GM19025 (cell line): ENCODE data around the gene COX6B1.
"Not testable (repeated sequence)": the region's sequence is repeated elsewhere in the genome, so short reads cannot be mapped to it uniquely, and the experiment has no call there.

Experiments used
- ATAC-seq: cut with Tn5 transposase; IDR thresholded peaks from one replicate; pipeline ENCODE4 v1.9.1; 2021; ENCODE audit warnings: mild to moderate bottlenecking, low read depth, moderate library complexity; ENCODE audit not compliant: unreplicated experiment

COX6B1 gene

GRCh38 chr19:35648017-35648961 is at the start of gene COX6B1:
TSS of gene COX6B1 (plus strand) at chr19:35648323. CDS start at chr19:35651244, 2,921 bp downstream.
- ATAC-seq: peak; percentile 47

GRCh38 chr19:35601971-35602370 is 46.2 kb upstream of the COX6B1 start:
- no peak for ATAC-seq

DNA sequence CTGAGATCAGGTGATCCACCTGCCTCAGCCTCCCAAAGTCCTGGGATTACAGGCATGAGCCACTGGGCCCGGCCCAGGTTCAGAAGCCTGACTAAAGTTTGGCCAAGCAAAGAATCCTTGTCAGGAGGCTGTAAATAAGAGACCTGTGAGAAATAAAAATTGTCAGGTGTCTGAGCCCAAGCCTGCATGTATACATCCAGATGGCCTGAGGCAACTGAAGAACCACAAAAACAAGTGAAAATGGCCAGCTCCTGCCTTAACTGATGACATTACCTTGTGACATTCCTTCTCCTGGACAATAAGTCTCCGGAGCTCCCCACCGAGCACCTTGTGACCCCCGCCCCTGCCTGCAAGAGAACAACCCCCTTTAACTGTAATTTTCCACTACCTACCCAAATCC is 43.7 kb upstream of the COX6B1 start:
- ATAC-seq: not testable (repeated sequence)

DNA sequence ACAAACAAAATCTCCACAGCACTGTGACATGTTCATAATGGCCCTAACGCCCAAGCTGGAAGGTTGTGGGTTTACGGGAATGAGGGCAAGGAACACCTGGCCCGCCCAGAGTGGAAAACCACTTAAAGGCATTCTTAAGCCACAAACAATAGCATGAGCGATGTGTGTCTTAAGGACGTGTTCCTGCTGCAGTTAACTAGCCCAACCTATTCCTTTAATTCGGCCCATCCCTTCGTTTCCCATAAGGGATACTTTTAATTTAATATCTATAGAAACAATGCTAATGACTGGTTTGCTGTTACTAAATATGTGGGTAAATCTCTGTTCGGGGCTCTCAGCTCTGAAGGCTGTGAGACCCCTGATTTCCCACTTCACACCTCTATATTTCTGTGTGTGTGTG is 41.0 kb upstream of the COX6B1 start:
- not testable (repeated sequence) for ATAC-seq

DNA sequence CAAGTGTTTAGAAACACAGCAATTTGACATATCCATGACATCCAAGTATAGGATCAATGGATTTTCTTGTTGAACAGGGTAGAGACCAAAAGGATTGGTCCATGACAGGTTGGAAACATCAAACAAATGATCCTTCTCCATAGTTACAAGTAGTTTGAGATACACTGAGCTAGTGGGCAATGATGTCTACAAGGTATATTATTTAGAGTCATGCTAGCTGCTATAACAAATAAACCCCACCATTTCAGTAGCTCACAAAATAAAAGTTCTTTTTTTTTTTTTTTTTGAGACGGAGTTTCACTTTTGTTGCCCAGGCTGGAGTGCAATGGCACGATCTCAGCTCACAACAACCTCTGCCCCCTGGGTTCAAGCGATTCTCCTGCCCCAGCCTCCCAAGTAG is 40.5 kb upstream of the COX6B1 start:
- no peak for ATAC-seq

- ATAC-seq: no peak
Measured at GRCh38 chr19:35608251-35608650, 39.9 kb upstream of the COX6B1 start.

- ATAC-seq: no peak
Measured at GRCh38 chr19:35609851-35610353, 38.2 kb upstream of the COX6B1 start.

GRCh38 chr19:35612224-35612558 is 35.9 kb upstream of the COX6B1 start:
- ATAC-seq: no peak

DNA sequence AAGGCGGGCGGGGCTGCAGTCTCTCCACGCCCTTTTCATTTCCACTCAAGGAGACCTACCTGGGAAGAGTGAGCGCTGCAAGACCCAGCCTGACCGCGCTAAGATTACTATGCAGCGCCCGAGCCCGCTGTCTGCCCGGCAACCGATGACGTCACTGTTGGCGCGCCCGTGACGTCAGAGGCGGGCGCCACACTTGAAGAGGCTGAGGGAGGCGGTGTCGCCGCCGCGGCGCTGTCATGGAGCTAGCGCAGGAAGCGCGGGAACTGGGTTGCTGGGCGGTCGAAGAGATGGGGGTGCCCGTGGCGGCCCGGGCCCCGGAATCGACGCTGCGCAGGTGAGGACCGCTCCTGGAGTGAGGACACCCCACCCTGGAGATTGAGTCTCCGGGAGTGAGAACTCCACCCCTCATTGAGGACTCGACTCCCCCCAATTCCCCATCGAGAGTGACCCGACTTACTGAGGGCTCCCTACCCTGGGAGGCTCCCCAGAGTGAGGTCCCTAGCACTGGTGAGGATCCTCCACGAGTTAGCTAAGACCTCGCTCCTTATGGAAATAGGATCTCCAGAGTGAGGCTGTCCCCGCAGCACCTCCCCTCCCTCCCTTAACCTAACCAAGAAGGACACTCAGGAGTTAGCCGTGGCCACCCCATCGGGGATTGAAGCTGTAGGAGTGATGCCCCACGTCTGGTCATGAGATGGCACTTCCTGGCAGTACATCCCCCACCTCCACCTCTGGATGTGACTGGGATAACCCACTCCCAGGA is 35.4 kb upstream of the COX6B1 start, which contains the start of gene HAUS5:
Gene HAUS5, plus strand, starts transcription at position 177 of the 763 bp plus-strand sequence. Its CDS starts 60 bp downstream, at position 237.
- peak; percentile 85 for ATAC-seq

GRCh38 chr19:35613574-35613973 is 34.5 kb upstream of the COX6B1 start:
- ATAC-seq: no peak

- no peak for ATAC-seq
Measured at GRCh38 chr19:35615036-35615435, 33.1 kb upstream of the COX6B1 start.

DNA sequence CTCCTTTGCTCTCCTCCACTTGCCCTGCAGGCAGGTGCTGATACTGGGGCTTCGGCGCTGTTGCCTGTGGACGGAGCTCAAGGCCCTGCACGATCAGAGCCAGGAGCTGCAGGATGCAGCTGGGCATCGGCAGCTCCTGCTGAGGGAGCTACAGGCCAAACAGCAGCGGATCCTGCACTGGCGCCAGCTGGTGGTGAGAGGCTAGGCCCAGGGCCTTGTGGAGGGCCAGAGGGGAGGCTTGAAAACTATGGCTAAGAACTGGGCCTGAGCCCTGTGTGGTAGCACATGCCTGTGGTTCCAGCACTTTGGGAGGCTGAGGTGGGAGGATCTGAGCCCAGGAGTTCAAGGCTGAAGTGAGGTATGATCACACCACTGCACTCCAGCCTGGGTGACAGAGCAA is 29.3 kb upstream of the COX6B1 start:
- ATAC-seq: no peak

DNA sequence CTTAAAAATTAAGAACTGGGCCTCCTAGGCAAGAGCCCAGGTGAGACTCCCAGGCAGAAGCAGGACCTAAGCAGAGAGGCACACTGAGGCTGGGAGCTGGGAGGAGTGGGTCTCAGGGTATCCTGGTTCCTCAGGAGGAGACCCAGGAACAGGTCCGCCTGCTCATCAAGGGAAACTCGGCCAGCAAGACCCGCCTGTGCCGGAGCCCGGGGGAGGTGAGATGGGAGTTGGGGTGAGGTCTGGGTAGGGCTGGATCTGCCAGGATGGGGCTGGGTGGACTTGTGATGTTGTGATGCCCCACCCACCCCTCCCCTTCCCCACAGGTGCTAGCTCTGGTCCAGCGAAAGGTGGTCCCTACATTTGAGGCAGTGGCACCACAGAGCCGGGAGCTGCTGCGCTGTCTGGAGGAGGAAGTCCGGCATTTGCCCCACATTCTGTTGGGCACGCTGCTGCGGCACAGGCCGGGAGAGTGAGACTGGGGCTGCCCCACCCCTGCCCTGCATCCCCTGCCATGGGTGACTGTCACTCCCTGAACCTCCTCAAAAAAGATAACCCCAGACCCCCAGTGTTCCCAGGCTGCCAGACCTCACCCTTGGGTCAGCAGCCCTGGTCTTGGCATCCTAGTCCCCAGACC is 28.7 kb upstream of the COX6B1 start:
- no peak for ATAC-seq

GRCh38 chr19:35620001-35620400 is 28.1 kb upstream of the COX6B1 start:
- ATAC-seq: no peak

DNA sequence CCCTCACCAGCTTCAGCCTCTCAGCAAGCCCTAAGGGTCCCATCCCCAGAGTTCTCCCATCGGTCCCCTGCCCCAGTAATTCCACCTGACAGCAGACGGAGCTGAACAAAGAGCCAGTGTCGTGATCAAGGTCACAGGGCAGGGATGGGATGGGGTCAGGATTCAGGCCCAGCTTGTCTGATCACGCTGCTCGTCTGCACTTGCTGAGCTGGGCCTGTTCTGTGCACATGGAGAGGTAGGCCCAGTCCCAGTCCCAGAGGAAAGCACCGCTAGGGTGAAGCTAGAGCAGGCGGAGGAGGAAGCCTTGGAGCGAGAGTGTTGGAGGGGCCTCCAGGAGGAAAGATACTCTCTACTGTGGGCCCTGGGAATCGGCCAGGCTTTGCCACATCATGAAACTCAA is 26.4 kb upstream of the COX6B1 start:
- no peak for ATAC-seq

- no peak for ATAC-seq
Measured at GRCh38 chr19:35622750-35623149, 25.4 kb upstream of the COX6B1 start.

DNA sequence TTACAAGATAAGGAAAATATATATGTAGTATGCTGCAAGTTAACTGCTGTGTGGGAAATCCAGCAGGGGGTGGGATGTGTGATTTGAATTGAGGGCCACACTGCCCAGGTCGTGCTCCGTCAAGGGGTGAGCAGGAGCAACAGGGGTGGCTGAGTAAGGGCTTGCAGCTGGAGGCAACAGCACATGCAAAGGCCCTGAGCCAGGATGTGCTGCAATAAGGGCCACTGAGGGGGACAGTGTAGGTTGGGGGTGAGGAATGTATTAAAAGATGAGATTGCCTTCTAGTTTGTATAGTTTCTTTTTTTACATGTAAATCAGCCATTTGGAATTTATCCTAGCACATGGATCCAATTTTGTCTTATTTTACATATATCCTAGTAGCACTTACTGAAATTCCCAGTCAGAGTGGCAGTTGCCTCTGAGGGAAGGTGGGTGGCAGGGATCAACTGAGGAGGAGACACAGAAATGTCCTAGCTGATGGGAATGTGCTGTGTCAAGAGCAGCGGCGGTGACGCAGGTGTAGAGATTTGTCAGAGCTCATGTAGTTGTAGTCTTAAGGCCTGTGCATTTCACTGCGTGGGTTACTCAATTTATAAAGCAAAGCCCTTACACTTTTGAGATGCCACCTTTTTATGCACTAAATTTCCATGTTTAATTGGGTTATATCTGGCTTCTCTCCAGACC is 24.7 kb upstream of the COX6B1 start:
- no peak for ATAC-seq

DNA sequence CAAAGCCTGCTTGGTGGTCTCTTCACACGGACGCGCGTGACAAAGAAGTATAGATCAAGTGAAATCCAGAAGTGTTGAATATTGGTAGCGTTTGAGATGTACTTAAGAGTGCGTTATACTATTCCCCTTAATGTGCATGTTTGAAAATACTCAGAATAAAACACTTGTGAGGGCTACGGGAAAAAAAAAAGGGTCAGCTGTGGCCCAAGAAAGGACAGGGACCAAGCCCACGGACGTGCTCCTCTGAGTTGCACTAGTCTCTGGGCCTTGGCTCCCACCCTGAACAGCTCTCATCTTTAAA is 19.9 kb upstream of the COX6B1 start:
- no peak for ATAC-seq

DNA sequence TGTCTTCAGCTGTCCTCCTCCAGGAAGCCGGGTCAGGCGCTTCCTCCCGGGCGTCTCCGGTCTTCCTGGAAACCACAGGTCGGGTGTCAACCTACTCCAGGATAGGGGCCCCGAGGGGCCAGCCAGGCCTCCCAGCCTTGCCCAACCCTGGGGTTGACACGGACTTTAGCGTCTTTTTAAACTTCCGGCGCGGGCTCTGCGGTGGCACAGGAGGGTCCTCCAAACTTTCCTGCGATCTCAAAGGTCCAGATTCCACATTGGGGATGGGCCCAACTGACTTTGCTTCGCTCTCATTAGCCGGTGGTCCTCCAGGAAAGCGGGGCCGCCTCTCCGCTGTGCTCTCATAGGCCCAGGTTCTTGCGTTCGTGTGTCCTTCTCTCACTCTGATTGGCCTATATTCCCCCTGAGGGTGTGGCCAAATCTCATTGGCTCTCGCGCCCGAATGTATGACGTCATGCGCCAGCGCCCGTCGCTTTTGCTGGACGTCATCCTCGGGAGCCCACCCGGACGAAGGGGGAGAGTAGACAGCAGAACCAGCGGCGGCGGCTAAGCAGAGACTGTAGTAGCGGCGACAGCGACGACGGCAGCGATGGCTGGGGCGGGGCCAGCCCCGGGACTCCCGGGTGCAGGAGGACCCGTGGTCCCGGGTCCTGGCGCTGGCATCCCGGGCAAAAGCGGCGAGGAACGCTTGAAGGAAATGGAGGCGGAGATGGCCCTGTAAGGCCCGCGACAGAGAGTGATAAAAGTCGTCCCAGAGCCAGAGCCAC is 19.4 kb upstream of the COX6B1 start, which contains the start of gene RBM42:
Gene RBM42, plus strand, starts transcription at position 472 of the 767 bp plus-strand sequence. Its CDS starts 118 bp downstream, at position 590.
- ATAC-seq: peak; percentile 97

DNA sequence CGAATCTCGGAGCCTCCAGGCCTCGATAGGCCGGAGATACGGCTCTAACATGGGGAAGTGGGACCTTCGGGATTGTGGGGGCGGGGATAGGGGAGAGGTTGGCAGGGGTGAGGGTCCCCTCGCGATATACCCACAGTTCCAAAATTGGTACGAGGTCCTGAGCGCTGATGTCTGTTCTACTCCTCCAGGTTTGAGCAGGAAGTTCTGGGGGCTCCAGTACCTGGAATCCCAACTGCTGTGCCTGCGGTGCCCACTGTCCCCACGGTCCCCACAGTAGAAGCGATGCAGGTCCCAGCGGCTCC is 18.8 kb upstream of the COX6B1 start:
- ATAC-seq: no peak
